HG03378 (cell line): ENCODE measurements around the gene GNPAT.

ENCODE experiments used
- ATAC-seq: cut with Tn5 transposase; IDR thresholded peaks from one replicate; pipeline ENCODE4 v1.9.1; 2021; ENCODE audit warnings: mild to moderate bottlenecking, moderate library complexity; ENCODE audit not compliant: unreplicated experiment

Gene GNPAT

DNA sequence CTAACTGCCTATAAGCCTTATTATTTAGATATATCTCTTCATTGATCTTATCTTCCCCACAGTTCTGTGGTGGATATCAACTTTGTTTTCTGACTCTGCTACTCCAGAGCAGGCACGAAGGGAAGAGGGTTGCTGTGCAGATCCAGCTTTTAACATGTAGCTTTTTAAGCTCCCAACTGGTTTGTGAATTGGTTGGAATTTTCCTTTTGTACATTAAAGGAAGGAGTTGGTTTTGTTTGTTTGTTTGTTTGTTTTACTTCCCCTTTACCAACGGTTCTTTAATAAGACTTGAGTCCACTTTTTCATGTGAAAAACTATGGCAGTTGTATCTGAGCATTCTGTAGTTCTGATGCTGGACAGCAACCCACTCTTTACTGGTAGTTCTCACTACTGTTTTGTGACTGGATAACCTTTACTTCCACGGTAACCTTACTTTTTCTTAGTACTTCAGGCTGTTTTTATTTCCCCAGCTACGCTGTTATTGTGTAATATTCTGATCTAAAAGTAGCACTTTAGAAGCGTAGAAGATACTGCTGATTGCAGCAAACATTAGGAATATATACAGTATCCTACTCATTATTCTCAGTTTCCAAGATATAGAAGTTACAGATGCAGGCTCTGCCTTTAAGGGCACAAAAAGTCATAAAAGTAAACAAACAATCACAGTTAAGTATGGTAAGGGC, 1.6 kb downstream of the GNPAT start:
- ATAC-seq: no peak

DNA sequence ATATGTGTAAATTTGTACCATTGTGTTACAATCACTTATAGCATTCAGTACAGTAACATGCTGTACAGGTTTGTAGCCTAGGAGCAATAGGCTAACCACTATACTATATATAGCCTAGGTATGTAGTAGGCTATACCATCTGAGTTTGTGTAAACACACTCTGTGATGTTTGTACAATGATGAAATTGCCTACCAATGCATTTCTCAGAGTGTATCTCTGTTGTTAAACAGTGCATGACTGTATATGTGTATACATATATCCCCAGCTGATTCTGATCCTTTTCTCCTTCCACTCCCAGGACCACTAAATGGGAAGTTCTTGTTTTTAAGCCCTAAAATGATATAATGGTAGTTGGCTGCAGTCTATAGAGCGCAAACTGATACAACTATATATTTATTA, 7.8 kb downstream of the GNPAT start:
- no peak for ATAC-seq

DNA sequence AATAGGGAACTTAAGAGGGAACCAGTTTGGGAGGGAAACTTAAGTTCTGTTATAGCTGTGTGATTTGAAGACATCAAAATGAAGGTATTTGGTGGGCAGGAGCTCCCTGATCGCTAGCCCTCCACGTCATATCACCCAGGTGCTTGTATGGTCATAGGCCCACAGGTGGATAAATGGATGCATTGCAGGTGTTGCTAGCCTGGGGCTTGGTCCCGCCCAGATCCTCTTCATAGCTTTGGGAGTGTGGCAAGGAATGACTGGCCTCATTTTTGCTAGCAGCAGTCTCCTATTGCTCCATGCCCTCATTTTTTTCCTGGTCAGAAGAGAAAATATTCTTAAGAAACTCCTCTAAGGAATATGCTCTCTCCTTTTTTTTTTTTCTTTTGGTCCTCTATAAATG, 11.3 kb downstream of the GNPAT start:
- ATAC-seq: no peak

- ATAC-seq: no peak
Observed at GRCh38 chr1:231260351-231260750, 19.3 kb downstream of the GNPAT start.

- no peak for ATAC-seq
Observed at GRCh38 chr1:231264642-231265041, 23.6 kb downstream of the GNPAT start.

GRCh38 chr1:231265379-231265778, 24.4 kb downstream of the GNPAT start:
- no peak for ATAC-seq

DNA sequence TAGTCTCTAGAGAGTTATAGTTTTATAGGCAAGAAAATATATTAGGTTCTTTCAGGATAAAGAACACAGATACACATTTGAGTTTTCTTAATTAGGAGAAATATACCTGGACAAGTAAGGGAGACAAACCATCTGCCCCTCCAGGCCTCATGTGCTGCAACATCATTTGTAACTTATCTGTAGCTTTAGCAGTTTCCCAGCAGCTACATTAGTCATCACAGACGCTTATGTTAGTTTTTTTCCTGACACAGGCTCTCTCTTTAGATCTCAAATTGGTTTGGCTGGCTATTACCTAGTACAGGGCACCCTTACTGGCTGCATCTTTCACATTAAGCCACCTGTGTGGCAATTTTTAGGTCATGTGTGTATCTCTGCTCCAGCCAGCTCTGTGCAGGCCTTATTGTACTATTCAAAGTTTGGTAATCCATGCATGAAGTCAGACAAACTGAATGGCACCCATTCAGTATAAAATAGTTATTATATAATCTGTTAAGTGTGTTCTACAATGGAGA, 25.9 kb downstream of the GNPAT start:
- ATAC-seq: no peak

GRCh38 chr1:231272173-231272572, 31.2 kb downstream of the GNPAT start:
- ATAC-seq: no peak

GRCh38 chr1:231272880-231273279, 31.9 kb downstream of the GNPAT start:
- no peak for ATAC-seq

GRCh38 chr1:231274119-231274825, 33.3 kb downstream of the GNPAT start:
- ATAC-seq: no peak

- ATAC-seq: no peak
Observed at GRCh38 chr1:231278100-231278790, 37.2 kb downstream of the GNPAT start.

GRCh38 chr1:231279081-231279480, 38.1 kb downstream of the GNPAT start:
- no peak for ATAC-seq

- ATAC-seq: no peak
Observed at GRCh38 chr1:231279683-231280082, 38.7 kb downstream of the GNPAT start.

GRCh38 chr1:231284441-231284840, 43.4 kb downstream of the GNPAT start:
- no peak for ATAC-seq

DNA sequence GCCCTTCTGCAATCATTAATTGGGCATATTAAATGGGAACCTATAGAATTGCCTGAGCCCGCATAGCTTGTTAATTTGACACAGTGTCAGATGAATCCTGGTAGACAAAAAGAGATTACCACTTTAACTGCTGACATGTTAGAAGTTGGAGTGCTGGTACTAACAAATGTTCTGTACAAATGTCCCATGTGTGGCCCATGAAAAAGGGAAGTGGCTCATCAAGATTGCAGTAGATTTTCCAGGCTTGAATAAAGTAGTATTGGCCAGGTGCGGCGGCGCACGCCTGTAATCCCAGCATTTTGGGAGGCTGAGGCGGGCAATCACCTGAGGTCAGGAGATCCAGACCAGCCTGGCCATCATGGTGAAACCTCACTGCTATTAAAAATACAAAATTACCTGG, 45.6 kb downstream of the GNPAT start:
- ATAC-seq: no peak

DNA sequence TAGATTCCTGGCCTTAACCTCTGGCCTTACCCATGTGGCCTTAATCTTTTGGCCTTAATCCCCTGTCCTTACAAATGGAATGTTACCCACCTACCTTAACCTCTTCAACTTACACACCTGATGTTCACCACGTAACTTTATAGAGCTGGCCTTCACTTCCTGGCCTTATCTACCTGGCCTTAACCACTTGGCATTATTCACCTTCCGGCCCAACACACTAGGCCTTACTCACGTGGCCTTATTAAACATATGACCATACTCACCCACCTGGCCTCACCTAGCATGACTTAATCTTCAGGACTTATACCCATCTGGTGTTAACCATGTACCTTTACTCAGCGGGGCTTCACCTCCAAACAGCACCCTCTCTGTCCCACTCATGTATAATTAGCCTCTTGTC, 54.9 kb downstream of the GNPAT start:
- no peak for ATAC-seq

- ATAC-seq: no peak
Observed at GRCh38 chr1:231301990-231302389, 61.0 kb downstream of the GNPAT start.

DNA sequence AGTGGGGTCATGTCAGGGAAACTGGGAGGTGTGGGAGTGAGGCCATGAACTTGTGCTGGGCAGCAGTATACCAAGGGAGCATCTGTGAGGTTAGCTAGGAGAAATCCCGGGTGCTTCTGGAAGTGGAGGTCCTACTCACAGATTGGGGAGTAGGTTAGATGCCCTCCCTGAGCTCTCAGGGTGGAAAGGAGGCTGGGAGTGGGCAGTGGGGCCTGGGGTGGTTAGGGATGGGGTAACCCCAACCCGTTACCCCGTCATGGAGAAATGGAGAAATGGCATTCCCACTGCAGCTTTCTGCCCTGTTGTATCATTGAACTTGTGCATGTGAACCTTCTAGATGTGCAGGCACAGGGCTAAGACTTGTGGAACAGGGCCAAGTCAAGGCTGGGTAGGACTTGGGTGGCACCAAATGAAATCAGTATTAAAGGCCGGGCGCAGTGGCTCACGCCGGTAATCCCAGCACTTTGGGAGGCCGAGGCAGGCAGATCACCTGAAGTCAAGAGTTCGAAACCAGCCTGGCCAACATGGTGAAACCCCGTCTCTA, 69.5 kb downstream of the GNPAT start:
- no peak for ATAC-seq

DNA sequence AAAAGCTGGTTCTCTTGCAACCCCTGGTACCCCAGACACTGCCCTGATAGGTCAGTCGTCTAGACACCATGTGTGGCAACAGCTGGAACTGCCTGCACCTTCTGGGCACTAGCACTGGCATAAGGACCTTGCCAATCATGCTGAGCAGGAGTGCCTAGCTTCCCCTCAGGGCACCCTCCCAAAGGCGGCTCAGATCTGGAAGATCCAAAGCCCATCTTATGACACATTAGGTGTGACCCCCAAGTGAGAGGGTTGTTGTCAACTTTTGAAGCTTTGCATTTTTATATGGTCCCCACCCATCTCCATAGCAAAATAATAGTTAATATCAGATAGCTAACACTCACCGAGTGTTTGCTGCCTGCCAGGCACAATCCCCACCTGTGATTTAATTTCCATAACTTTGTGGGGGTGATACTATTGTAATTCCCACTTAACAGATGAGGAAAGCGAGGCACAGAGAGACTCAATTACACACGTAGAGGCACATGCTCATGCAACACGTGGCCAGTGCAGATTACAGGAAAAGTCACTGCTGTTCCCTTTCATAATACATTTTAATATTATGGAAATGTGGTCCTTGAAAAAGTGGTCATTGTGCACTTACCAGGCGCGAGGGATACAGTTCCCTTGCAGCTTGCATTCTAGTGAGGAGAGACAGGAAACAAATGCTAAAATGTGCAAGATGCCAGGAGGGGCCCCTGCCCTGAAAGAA, 70.9 kb downstream of the GNPAT start:
- ATAC-seq: no peak

GRCh38 chr1:231312432-231312788, 71.4 kb downstream of the GNPAT start:
- ATAC-seq: no peak

DNA sequence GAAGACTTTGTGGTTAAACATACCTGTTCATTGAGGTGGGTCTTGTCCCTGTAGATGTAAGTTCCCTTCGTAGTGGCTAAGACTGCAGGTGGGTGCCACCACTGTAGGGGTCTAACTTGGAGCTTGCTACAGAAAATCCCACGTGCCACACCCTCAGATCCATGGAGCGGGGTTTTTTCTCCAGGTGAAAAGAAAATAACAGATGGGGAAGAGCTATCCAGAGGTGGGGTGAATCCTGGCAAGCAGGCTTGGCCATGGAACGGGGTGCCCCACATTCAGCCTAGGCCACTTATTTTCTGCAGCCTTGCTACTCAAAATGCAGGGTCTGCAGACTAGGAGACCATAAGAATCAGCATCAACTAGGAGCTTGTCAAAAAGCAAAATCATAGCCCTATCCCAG, 72.6 kb downstream of the GNPAT start:
- no peak for ATAC-seq
